GM12801 (cell line): ENCODE measurements around the gene TIMP1.

Experiments
- TF ChIP-seq, protein P1 (sequence below): IDR thresholded peaks from one replicate; pipeline ENCODE4 v1.5.1; 2011; ENCODE audit warnings: control low read depth; ENCODE audit not compliant: insufficient read length; ENCODE audit errors: extremely low read depth

Gene TIMP1

GRCh38 chrX:47581731-47582647 lies at the start of gene TIMP1:
TSS of gene TIMP1 (plus strand) at chrX:47582436. CDS start at chrX:47583416, 980 bp downstream.
- TF ChIP-seq, protein P1, sequence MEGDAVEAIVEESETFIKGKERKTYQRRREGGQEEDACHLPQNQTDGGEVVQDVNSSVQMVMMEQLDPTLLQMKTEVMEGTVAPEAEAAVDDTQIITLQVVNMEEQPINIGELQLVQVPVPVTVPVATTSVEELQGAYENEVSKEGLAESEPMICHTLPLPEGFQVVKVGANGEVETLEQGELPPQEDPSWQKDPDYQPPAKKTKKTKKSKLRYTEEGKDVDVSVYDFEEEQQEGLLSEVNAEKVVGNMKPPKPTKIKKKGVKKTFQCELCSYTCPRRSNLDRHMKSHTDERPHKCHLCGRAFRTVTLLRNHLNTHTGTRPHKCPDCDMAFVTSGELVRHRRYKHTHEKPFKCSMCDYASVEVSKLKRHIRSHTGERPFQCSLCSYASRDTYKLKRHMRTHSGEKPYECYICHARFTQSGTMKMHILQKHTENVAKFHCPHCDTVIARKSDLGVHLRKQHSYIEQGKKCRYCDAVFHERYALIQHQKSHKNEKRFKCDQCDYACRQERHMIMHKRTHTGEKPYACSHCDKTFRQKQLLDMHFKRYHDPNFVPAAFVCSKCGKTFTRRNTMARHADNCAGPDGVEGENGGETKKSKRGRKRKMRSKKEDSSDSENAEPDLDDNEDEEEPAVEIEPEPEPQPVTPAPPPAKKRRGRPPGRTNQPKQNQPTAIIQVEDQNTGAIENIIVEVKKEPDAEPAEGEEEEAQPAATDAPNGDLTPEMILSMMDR: no peak

DNA sequence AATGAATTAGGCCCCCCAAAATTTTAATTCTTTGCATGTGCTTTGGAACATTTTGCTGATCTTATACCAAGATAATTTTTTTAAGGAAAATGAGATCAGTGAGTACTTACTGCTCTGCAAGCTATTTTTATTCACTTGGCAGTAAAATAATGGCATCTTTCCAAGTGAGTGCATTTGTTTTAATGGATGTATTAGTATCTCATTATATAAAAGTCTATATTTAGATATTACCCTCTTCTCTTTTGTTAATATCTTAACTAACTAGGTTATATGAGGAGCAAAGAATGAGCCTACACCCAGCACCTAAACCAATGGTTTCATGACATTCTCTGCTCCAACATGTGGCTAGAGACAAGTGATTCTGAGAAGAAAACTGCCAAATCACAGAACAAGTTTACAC lies 42.4 kb upstream of the TIMP1 start:
- TF ChIP-seq, protein P1: no peak

GRCh38 chrX:47540754-47541538 lies 41.3 kb upstream of the TIMP1 start:
- TF ChIP-seq, protein P1: no peak

DNA sequence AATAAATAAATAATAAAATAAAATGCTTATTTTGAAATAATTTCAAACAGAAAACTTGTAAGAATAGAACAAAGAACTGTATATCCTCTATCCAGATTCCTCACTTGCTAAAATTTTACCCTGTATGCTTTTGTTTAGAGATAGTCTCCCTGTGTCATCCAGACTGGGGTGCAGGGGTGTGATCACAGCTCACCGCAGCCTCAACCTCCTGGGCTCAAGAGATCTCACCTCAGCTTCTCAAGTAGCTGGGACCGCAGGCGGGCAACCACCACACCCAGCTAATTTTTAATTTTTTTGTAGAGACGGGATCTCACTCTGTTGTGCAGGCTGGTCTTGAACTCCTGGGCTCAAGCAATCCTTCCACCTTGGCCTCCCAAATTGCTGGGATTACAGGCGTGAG lies 38.7 kb upstream of the TIMP1 start:
- TF ChIP-seq, protein P1: no peak

GRCh38 chrX:47556045-47556623 lies 26.1 kb upstream of the TIMP1 start:
- TF ChIP-seq, protein P1: no peak

DNA sequence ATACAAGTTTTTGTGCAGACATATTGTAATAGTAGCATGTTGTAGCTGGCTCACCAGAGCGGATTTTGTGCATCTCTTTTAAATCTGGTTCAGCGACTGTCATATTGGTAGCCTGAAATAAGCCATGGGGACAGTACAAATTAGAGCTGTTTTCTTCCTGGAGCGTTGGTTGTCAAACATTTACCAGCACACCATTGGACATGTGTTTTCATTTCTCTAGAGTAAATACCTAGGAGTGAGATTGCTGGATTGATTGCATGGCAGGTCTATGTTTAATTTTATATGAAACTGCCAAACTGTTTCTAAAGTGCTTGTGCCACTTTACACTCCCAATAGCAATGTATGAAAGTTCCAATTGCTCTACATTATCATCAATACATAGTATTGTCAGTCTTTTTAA lies 23.8 kb upstream of the TIMP1 start:
- TF ChIP-seq, protein P1: no peak
